D721Med (cell line): ENCODE data around the gene RGS9.

Experiments used
- DNase-seq: peaks from one replicate; pipeline ENCODE4 v3.0.0; 2011; ENCODE audit warnings: low spot score; ENCODE audit not compliant: insufficient read length
- FAIRE-seq: peaks from 2 replicates; lab custom pipeline; 2011; peaks lifted over from hg19 to GRCh38; lab: Jason Lieb, UNC
- CTCF ChIP-seq: IDR thresholded peaks from 2 replicates; pipeline ENCODE4 v1.5.1; 2012; ENCODE audit warnings: mild to moderate bottlenecking, control low read depth; ENCODE audit not compliant: insufficient read depth; ENCODE audit errors: missing control alignments

RGS9 gene

DNA sequence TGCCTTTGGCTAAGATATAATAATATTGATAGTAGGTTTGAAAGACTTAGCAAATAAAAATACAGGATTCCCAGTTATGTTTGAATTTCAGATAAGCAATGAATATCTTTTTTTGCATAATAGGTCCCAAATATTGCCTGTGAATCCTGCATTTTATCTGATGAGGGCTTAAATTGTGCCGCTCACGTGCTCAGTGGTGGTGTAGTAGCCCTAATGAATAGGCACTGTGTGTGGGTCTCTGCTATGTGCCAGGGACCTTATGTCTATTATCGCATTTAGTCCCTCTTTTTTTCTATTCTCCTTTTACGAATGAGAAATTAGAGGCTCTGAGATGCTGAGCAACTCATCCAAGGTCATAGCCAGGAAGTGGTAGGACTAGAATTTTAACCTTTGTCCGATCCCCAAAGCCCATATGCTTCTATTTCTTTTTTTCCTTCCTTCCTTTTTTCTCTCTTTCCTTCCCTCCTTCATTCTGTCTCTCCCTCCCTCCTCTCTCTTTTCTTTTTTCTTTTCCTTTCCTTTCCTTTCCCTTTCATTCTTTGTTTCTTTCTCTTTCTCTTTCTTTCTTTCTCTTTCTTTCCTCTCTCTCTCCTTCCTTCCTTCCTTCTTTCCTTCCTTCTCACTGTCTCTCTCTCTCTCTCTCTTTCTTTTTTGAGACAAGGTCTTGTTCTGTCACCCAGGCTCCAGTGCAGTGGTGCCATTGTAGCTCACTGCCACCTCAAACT, 47.2 kb downstream of the RGS9 start:
- no peak for TF ChIP-seq CTCF
- no peak for DNase-seq
- FAIRE-seq: no peak

- no peak for FAIRE-seq
- DNase-seq: no peak
- no peak for TF ChIP-seq CTCF
Measured at GRCh38 chr17:65185062-65185461, 47.9 kb downstream of the RGS9 start.

GRCh38 chr17:65185668-65186382, 48.7 kb downstream of the RGS9 start:
- FAIRE-seq (no peak), DNase-seq (no peak)
- no peak for TF ChIP-seq CTCF

DNA sequence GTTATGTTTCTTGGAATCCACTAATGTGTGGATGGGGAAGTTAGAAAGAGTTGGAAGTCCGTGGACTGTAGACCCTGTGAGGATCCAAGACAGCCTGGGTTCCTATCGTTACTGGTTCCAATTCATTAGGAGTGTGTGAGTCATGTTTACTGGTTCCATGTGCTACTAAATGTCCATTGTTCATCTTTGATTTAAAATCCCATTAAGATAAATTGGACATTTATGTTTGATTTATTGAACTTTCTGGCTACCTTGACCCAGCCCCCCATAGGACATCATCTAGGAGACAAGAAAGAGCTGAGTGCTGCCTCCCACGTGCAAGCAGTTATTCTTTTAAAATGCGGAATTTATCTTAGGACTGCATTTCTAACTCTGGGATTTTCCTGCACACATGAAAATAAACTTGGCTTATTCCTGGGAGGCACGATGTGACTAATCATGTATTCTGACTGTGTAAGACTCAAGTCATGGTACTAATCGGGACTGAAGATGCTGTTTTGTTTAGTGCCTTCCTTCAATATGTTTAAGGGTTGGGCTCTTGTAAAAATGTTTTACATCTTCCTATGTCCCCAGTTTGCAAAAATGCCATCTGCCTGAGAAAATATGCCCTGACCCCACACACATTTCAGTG, 53.4 kb downstream of the RGS9 start:
- TF ChIP-seq CTCF: no peak
- FAIRE-seq (no peak), DNase-seq (no peak)

DNA sequence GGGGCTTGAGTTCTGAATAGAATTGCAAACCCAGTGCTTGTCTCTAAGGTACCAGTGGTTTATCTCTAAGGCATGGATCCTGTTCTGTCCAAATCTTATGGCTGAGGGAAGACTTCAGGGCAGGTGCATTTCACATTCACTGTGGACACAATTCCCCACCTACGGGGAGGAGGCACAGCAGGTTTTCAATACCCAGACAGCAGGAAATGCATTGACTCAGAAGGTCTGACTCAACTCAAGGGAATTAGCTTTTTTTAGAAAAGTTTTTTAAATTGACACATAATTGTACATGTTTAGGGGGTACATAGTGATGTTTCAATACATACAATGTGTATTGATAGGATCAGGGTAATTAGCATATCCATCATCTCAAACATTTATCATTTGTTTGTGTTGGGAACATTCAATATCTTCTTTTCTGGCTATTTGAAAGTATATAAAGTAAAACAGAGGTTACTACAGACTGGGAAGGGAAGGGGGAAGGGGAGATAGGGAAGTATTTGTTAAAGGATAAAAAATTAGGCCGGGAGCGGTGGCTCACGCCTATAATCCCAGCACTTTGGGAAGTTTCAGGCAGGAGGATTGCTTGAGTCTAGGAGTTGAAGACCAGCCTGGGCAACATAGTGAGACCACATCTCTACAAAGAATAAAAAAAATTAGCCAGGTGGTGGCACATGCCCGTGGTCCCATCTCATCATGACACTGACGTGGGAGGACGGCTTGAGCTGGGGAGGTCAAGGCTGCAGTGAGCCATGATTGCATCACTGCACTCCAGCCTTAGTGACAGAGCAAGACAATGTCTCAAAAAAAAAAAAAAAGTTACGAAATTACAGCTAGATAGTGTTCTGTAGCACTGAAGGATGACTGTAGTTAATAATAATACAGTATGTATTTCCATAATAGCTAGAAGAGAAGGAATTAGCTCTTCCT, 54.9 kb downstream of the RGS9 start:
- no peak for DNase-seq
- FAIRE-seq: no peak
- TF ChIP-seq CTCF: no peak

DNA sequence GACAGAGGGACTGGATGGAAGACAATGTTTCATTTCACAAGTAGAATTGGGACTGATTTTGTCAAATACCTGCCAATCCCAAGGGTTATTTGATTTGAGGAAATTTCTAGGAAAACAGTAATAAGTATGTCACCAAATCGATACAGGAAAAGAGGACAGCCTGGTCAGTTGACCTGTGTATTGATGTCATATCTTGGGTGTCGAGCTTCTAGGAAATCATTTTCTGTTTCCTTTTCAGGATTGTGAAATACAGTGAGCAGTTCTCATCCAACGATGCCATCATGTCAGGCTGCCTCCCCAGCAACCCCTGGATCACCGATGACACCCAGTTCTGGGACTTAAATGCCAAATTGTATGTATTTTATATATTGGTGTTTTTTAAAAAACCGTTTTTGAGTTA, 56.1 kb downstream of the RGS9 start:
- no peak for FAIRE-seq
- no peak for DNase-seq
- no peak for TF ChIP-seq CTCF
